CD4-positive, alpha-beta memory T cell (primary cell): ENCODE data around the gene UBXN1. TPM values are rescaled to one million over a fixed set of nuclear protein-coding genes. Genes with fewer than 3 reads are reported as not detected.

Experiments used
- CTCF ChIA-PET: fragments of 350-600 bp; sonication (Branson Sonifier 250); formaldehyde crosslinking; loops from one replicate; lab custom pipeline; 2021; ENCODE audit warnings: inconsistent platforms; ENCODE audit not compliant: partially characterized antibody; lab: Charles Lee
- POLR2A ChIA-PET: fragments of 350-600 bp; sonication (Branson Sonifier 250); formaldehyde crosslinking; loops from one replicate; lab custom pipeline; 2021; ENCODE audit not compliant: partially characterized antibody; lab: Charles Lee
- DNase-seq, 5 donors: peaks; one replicate each; pipeline versions ENCODE4 v3.0.0 to v3.0.0-alpha.2; 2020 to 2022; ENCODE audit warnings: mixed read lengths in 1 of 5
- H3K27ac ChIP-seq: one replicate; pipeline ENCODE4 v1.7.0; 2013; ENCODE audit warnings: low read depth, low read length
- H3K27me3 ChIP-seq: 2 replicates; pipeline ENCODE4 v1.7.0; 2013; ENCODE audit warnings: mild to moderate bottlenecking, low read length, moderate library complexity; ENCODE audit not compliant: insufficient read depth
- H3K36me3 ChIP-seq: 2 replicates; pipeline ENCODE4 v1.7.0; 2013; ENCODE audit warnings: mild to moderate bottlenecking, low read length, moderate library complexity; ENCODE audit not compliant: insufficient read depth
- H3K4me1 ChIP-seq: 2 replicates; pipeline ENCODE4 v1.7.0; 2013; ENCODE audit warnings: mild to moderate bottlenecking, low read length, moderate library complexity; ENCODE audit not compliant: insufficient read depth
- H3K4me3 ChIP-seq, 2 donors: one replicate each; pipeline ENCODE4 v1.7.0; 2013; ENCODE audit warnings: low read length in 2 of 2, mild to moderate bottlenecking in 1 of 2
- H3K9me3 ChIP-seq, 2 donors: one replicate each; pipeline ENCODE4 v1.7.0; 2013; ENCODE audit warnings: low read length in 2 of 2, control low read depth in 1 of 2; ENCODE audit not compliant: control insufficient read depth in 1 of 2
- H3K27ac Mint-ChIP-seq, 7 donors: one replicate each; pipeline ENCODE4 v1.8.0; 2020 to 2021; ENCODE audit warnings: mixed read lengths in 7 of 7, mild to moderate bottlenecking in 6 of 7, inconsistent platforms in 3 of 7, moderate library complexity in 3 of 7
- H3K27me3 Mint-ChIP-seq, 2 donors: one replicate each; pipeline ENCODE4 v1.8.0; 2020 to 2021; ENCODE audit warnings: mixed read lengths in 2 of 2
- H3K36me3 Mint-ChIP-seq, 2 donors: one replicate each; pipeline ENCODE4 v1.8.0; 2020 to 2021; ENCODE audit warnings: mixed read lengths in 2 of 2, inconsistent platforms in 1 of 2, mild to moderate bottlenecking in 1 of 2
- H3K4me1 Mint-ChIP-seq, 4 donors: one replicate each; pipeline ENCODE4 v1.8.0; 2020 to 2021; ENCODE audit warnings: mixed read lengths in 4 of 4, mild to moderate bottlenecking in 1 of 4
- H3K4me3 Mint-ChIP-seq, 8 donors: one replicate each; pipeline ENCODE4 v1.8.0; 2020 to 2021; ENCODE audit warnings: mixed read lengths in 8 of 8, mild to moderate bottlenecking in 7 of 8, moderate library complexity in 6 of 8, inconsistent platforms in 3 of 8
- H3K9me3 Mint-ChIP-seq, 8 donors: one replicate each; pipeline ENCODE4 v1.8.0; 2020 to 2021; ENCODE audit warnings: mixed read lengths in 8 of 8, mild to moderate bottlenecking in 5 of 8, inconsistent platforms in 3 of 8, moderate library complexity in 1 of 8
- intact Hi-C: fragments of 100-400 bp; cut with micrococcal nuclease; formaldehyde crosslinking; loops from one replicate; pipeline ENCODE4 v1.15.1; 2023
- polyA plus RNA-seq, 2 donors: library from polyadenylated mRNA; unstranded; fragments of 300-500 nt; fragmentation: Illumina TruSeq; gene quantifications; one replicate each; pipeline ENCODE4 v1.2.3, GENCODE V29; 2021
- total RNA-seq, 2 experiments: library from RNA; stranded (reverse); gene quantifications; one replicate each; pipeline ENCODE4 v1.2.3, GENCODE V29; 2021

The UBXN1 gene
- total and polyA plus RNA-seq, 4 experiments from 2014 or later: 150 to 185 (median 179) TPM

GRCh38 chr11:62665075-62665598 is 13.7 kb downstream of the UBXN1 start, which contains the start of the genes C11orf98 and CSKMT:
Gene C11orf98 (minus strand): TSS chr11:62665210. CDS start chr11:62665169, 41 bp downstream.
Gene CSKMT (plus strand): TSS chr11:62665312. CDS start chr11:62665880, 568 bp downstream.
- Histone ChIP-seq H3K27me3 (no peaks in the 10 kb centered on the region), H3K4me1 (peaks cover 42% of the 10 kb centered on the region), H3K36me3 (peaks cover 15% of the 10 kb centered on the region), H3K4me3 (peak within 1 kb of the TSS; percentile 88 to 97), H3K27ac (peak within 1 kb of the TSS; percentile 73), H3K9me3 (no peaks in the 10 kb centered on the region)
- no peaks in the 10 kb centered on the region for H3K27me3 Mint-ChIP-seq
- ChIA-PET CTCF (interaction anchor here (0.8 to 10.4 kb wide), 26 partner anchors 8 to 272 kb away, joined by 3 to 86 read pairs (median 4); partner anchors contain the start of genes B3GAT3, HNRNPUL2, INTS5 and LBHD1), POLR2A (interaction anchor here (0.6 to 19.7 kb wide), 62 partner anchors 9 to 1653 kb away, joined by 3 to 494 read pairs (median 6); partner anchors contain the start of genes AHNAK, B3GAT3, BSCL2 and EEF1G)
- DNase-seq: peak; percentile 94 to 96 (median 95)
- peaks cover 15 to 55% (median 31%) of the 10 kb centered on the region in 4 donors for H3K4me1 Mint-ChIP-seq
- peaks cover 8 to 38% of the 10 kb centered on the region in 2 donors for H3K36me3 Mint-ChIP-seq
- intact Hi-C loops: loop anchor here (1.0 to 2.0 kb wide), 9 partner anchors 12 to 92 kb away; partner anchors contain the start of genes EEF1G, EML3, GANAB and INTS5
- peak within 1 kb of the TSS; percentile 95 to 98 (median 96) for H3K27ac Mint-ChIP-seq
- peak within 1 kb of the TSS; percentile 92 to 98 (median 96) for H3K4me3 Mint-ChIP-seq
- no peaks in the 10 kb centered on the region for H3K9me3 Mint-ChIP-seq

GRCh38 chr11:62664405-62665074 is 14.3 kb downstream of the UBXN1 start:
- ChIA-PET CTCF (interaction anchor here (0.6 to 10.4 kb wide), 24 partner anchors 8 to 197 kb away, joined by 3 to 86 read pairs (median 4); partner anchors contain the start of genes B3GAT3, HNRNPUL2, INTS5 and LBHD1), POLR2A (interaction anchor here (0.6 to 19.7 kb wide), 58 partner anchors 8 to 1653 kb away, joined by 3 to 494 read pairs (median 7); partner anchors contain the start of genes AHNAK, B3GAT3, BSCL2 and EEF1G)
- Histone ChIP-seq H3K4me3 (peak overlapping the region; percentile 88 to 97), H3K36me3 (peaks cover 15% of the 10 kb centered on the region), H3K4me1 (peaks cover 36% of the 10 kb centered on the region), H3K27ac (peak overlapping the region; percentile 73), H3K9me3 (no peaks in the 10 kb centered on the region), H3K27me3 (no peaks in the 10 kb centered on the region)
- peak in 1 of 5 donors; percentile 74 for DNase-seq
- peak overlapping the region; percentile 92 to 98 (median 96) for H3K4me3 Mint-ChIP-seq
- H3K27ac Mint-ChIP-seq: peak overlapping the region; percentile 95 to 98 (median 96)
- peaks cover 8 to 37% of the 10 kb centered on the region in 2 donors for H3K36me3 Mint-ChIP-seq
- no peaks in the 10 kb centered on the region for H3K27me3 Mint-ChIP-seq
- H3K4me1 Mint-ChIP-seq: peaks cover 15 to 49% (median 28%) of the 10 kb centered on the region in 4 donors
- H3K9me3 Mint-ChIP-seq: no peaks in the 10 kb centered on the region
- intact Hi-C loops: loop anchor here (1.0 to 2.0 kb wide), 9 partner anchors 11 to 91 kb away; partner anchors contain the start of genes EEF1G, EML3, GANAB and INTS5

DNA sequence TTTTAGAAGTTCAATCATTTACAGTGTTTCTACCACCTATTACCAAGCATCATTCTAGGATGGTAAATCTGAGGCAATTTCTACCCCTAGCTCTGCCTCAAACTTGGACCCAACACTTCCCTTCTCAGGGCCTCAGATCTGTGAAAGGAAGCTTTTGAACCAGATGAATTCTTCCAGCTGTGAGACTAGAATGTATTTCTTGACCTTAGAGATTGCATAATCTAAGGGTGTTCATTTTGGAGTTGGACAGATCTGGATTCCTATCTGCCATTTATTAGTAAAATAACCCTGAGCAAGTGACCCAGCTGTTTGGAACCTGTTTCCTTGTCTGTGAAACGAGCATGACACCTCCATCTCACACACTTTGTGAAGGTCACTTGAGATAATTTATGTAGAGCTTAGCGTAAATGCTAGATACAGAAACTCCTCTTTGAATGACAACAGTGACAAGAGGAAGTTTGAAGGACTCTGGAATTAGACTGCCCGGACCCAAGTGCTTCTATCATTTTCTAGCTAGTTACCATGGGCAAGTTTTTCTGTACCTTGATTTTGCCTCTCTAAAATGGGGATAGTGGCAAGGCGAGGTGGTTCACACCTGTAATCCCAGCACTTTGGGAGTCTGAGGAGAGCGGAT is 22.0 kb downstream of the UBXN1 start:
- no peak overlapping the region for H3K27ac ChIP-seq
- no peak for DNase-seq
- H3K4me1 ChIP-seq: peaks cover 8% of the 10 kb centered on the region
- H3K9me3 Mint-ChIP-seq: peaks cover 0 to 6% (median 0%) of the 10 kb centered on the region in 8 donors
- H3K4me3 Mint-ChIP-seq: peak overlapping the region in 1 of 8 donors; percentile 20
- no peak overlapping the region for H3K4me3 ChIP-seq
- no peaks in the 10 kb centered on the region for H3K9me3 ChIP-seq
- peaks cover 7 to 18% (median 12%) of the 10 kb centered on the region in 4 donors for H3K4me1 Mint-ChIP-seq
- H3K36me3 Mint-ChIP-seq: peaks cover 0 to 11% of the 10 kb centered on the region in 2 donors
- H3K36me3 ChIP-seq: no peaks in the 10 kb centered on the region
- intact Hi-C loops: no loop called here
- no peaks in the 10 kb centered on the region for H3K27me3 ChIP-seq
- ChIA-PET POLR2A (interaction anchor here (0.8 to 4.5 kb wide), 6 partner anchors 9 to 199 kb away, joined by 3 to 65 read pairs (median 5); partner anchors contain the start of genes B3GAT3, C11orf98, CSKMT and GANAB), CTCF (interaction anchor here (1.1 kb wide), 1 partner anchor 9 kb away, joined by 3 read pairs; no protein-coding TSS in a partner anchor)
- H3K27me3 Mint-ChIP-seq: no peaks in the 10 kb centered on the region
- peak overlapping the region in 1 of 7 donors; percentile 80 for H3K27ac Mint-ChIP-seq

DNA sequence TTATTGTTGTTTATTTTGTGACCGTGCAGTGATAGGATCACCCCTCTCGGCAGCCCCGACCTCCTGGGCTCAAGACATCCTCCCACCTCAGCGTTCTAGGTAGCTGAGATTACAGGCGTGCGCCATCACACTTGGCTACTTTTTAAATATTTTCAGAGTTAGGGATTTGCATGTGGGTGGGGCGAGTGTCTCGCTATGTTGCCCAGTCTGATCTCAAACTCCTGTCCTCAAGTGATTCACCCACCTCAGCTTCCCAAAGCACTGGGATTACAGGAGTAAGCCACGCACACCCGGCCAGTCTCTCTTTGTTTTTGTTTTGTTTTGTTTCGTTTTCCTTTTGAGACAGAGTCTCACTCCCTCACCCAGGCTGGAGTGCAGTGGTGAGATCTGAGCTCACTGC is 24.6 kb downstream of the UBXN1 start:
- Histone ChIP-seq H3K27me3 (no peaks in the 10 kb centered on the region), H3K27ac (no peak overlapping the region), H3K4me3 (no peak overlapping the region), H3K4me1 (peaks cover 21% of the 10 kb centered on the region), H3K36me3 (peaks cover 5% of the 10 kb centered on the region), H3K9me3 (no peaks in the 10 kb centered on the region)
- H3K4me1 Mint-ChIP-seq: peaks cover 13 to 40% (median 22%) of the 10 kb centered on the region in 4 donors
- POLR2A ChIA-PET: interaction anchor here (1.4 to 4.5 kb wide), 9 partner anchors 8 to 261 kb away, joined by 3 to 65 read pairs (median 11); partner anchors contain the start of genes B3GAT3, C11orf98, CSKMT and GANAB
- no peaks in the 10 kb centered on the region for H3K27me3 Mint-ChIP-seq
- DNase-seq: no peak
- intact Hi-C loops: no loop called here
- peaks cover 0 to 22% of the 10 kb centered on the region in 2 donors for H3K36me3 Mint-ChIP-seq
- peak overlapping the region; percentile 30 to 70 (median 56) for H3K4me3 Mint-ChIP-seq
- peaks cover 0 to 6% (median 0%) of the 10 kb centered on the region in 8 donors for H3K9me3 Mint-ChIP-seq
- H3K27ac Mint-ChIP-seq: peak overlapping the region in 5 of 7 donors; percentile 59 to 100 (median 70)
- CTCF ChIA-PET: interaction anchor here (1.7 to 3.5 kb wide), 3 partner anchors 11 to 55 kb away, joined by 4 to 24 read pairs (median 4); partner anchors contain the start of genes C11orf98 and CSKMT

DNA sequence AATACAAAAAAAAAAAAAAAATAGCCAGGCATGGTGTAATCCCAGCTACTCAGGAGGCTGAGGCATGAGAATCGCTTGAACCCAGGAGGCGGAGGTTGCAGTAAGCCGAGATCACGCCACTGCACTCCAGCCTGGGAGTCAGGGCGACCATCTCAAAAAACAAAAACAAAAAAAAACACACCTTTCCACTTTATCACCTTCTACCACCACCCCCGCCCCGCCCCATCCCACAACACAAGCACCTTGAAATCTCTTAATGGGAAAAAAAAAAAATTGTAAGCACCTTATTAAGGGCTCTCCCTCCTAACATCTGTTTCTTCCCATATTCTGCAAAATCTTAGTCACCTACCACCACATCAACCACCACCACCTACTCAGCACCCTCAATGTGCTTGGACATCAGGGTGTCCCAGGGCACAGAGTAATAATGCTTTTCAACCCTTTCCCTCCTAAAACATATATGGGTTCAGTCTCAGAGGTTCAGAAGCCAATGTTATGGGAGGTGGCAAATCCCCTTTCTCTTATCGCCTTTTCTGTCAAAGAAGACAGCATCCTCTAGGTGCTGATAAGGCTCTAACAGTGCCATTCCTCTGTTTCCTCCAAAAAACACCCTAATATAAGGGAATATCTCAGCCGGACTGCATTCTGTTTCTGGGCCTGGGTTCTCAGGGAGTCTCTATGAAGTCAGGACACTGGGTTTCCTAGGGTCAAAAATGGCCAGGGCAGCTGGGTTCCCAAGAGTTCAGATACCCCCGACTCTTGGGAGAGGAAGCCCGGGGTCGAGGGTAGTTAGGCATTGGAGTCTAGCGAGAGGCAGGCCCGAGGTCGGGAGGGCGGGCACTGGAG is 26.5 kb downstream of the UBXN1 start:
- H3K27ac Mint-ChIP-seq: peak overlapping the region; percentile 78 to 100 (median 94)
- peaks cover 0 to 6% (median 0%) of the 10 kb centered on the region in 8 donors for H3K9me3 Mint-ChIP-seq
- no peaks in the 10 kb centered on the region for H3K27me3 Mint-ChIP-seq
- Histone ChIP-seq H3K9me3 (no peaks in the 10 kb centered on the region), H3K4me3 (peak overlapping the region; percentile 92 to 97), H3K36me3 (peaks cover 18% of the 10 kb centered on the region), H3K27ac (peak overlapping the region; percentile 93), H3K4me1 (peaks cover 24% of the 10 kb centered on the region), H3K27me3 (no peaks in the 10 kb centered on the region)
- H3K36me3 Mint-ChIP-seq: peaks cover 0 to 25% of the 10 kb centered on the region in 2 donors
- CTCF ChIA-PET: interaction anchor here (0.8 to 3.5 kb wide), 7 partner anchors 12 to 109 kb away, joined by 3 to 24 read pairs (median 3); partner anchors contain the start of genes B3GAT3, C11orf98, CSKMT and MTA2
- peak in 3 of 5 donors; percentile 54 to 83 (median 68) for DNase-seq
- H3K4me1 Mint-ChIP-seq: peaks cover 13 to 40% (median 22%) of the 10 kb centered on the region in 4 donors
- intact Hi-C loops: loop anchor here (1.0 to 2.0 kb wide), 5 partner anchors 13 to 61 kb away; partner anchors contain the start of genes C11orf98, CSKMT, TUT1 and UBXN1
- POLR2A ChIA-PET: interaction anchor here (0.8 to 2.8 kb wide), 34 partner anchors 8 to 260 kb away, joined by 3 to 125 read pairs (median 6); partner anchors contain the start of genes B3GAT3, C11orf98, CSKMT and EEF1G
- peak overlapping the region; percentile 86 to 94 (median 92) for H3K4me3 Mint-ChIP-seq
